Loucy (cell line): ENCODE data around the gene AJAP1.

Source experiments
- CTCF ChIP-seq: fragments of 200-600 bp; sonication (generic); conservative IDR thresholded peaks from 2 replicates; pipeline ENCODE4 v1.5.1; 2014; ENCODE audit warnings: mild to moderate bottlenecking, antibody characterized with exemption, low read length
- EZH2phosphoT487 ChIP-seq: fragments of 200-600 bp; IDR thresholded peaks from 2 replicates; pipeline ENCODE4 v1.6.1; 2018; ENCODE audit warnings: antibody characterized with exemption, mild to moderate bottlenecking, moderate library complexity, borderline replicate concordance

GRCh38 chr1:4657960-4658541, 3.6 kb downstream of the AJAP1 start:
- TF ChIP-seq CTCF: no peak
- no peak for TF ChIP-seq EZH2phosphoT487
